GM06990 (cell line): ENCODE data around the gene KLHDC4.

Experiments
- DNase-seq: peaks from one replicate; pipeline ENCODE4 v3.0.0-alpha.2; 2011; ENCODE audit not compliant: insufficient read length; ENCODE audit errors: extremely low read depth
- H3K27me3 ChIP-seq: replicated peaks from 2 replicates; pipeline ENCODE4 v1.6.0; 2011; ENCODE audit warnings: low read length; ENCODE audit not compliant: control insufficient read depth, insufficient read depth
- H3K36me3 ChIP-seq: 2 replicates; pipeline ENCODE4 v1.5.1; 2011; ENCODE audit warnings: low read length; ENCODE audit not compliant: control insufficient read depth, insufficient read depth
- H3K4me3 ChIP-seq: replicated peaks from 2 replicates; pipeline ENCODE4 v1.5.1; 2011; ENCODE audit warnings: low read depth, mild to moderate bottlenecking, control low read depth, low read length
- CTCF ChIP-seq: IDR thresholded peaks from 2 replicates; pipeline ENCODE4 v1.5.1; 2011; ENCODE audit warnings: low read length, control low read depth, mild to moderate bottlenecking, inconsistent platforms; ENCODE audit not compliant: insufficient read depth, poor library complexity, severe bottlenecking

Gene KLHDC4

GRCh38 chr16:87707097-87707496 is 58.7 kb downstream of the KLHDC4 start:
- H3K27me3 ChIP-seq: no peaks in the 10 kb centered on the region
- no peak overlapping the region for H3K4me3 ChIP-seq
- peaks cover 41% of the 10 kb centered on the region for H3K36me3 ChIP-seq
- TF ChIP-seq CTCF: no peak
- no peak for DNase-seq

DNA sequence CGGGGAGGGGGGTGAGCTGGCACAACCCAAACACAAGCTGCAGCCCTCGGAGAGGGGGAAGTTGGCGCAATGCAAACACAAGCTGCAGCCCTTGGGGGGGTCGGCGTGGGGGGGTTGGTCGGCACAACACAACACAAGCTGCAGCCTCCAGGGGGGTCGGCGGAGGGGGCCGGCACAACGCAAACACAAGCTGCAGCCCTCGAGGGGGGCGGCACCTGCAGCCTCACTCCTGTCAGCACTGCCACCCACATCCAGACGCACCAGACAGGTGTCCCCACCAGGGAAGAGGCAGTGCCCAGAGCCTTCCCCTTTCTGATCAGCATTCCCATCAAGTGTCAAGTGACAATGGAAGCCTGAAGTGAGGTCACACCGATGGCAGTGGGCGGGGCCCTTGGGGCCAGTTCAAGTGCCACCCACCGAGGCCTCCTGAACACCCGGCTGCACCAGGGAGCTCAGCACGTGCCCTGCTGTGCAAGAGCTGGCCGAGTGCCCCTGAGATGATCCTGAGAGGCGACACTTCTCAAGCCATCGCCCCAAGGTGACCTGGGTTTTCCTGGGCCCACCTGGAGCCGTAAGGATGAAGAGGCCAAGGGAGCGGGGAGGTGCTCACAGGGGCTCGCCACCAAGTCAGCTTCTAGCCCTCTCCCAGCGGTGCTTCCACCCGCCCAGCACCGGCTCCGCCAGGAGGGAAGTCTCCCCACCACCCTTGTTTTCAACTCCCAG is 59.3 kb downstream of the KLHDC4 start:
- H3K36me3 ChIP-seq: peaks cover 36% of the 10 kb centered on the region
- H3K27me3 ChIP-seq: no peaks in the 10 kb centered on the region
- no peak for TF ChIP-seq CTCF
- no peak for DNase-seq
- no peak overlapping the region for H3K4me3 ChIP-seq

DNA sequence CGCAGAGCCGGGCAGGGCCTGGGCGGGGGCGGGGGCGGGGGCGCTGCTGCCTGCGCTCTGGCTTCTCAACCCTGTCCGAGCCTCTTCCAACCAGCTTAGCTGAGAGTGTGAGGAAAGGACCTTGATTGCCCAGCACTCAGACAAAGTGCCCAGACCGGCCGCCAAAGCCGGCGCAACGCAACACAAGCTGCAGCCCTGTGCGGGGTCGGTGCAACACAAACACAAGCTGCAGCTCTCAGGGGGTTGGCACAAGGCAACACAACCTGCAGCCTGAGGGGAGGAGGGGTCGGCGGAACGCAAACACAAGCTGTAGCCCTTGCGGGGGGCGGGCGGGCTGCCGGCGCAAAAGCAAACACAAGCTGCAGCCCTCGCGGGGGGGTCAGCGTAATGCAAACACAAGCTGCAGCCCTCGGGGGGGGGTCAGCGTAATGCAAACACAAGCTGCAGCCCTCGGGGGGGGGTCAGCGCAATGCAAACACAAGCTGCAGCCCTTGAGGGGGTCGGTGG is 60.0 kb downstream of the KLHDC4 start:
- Histone ChIP-seq H3K27me3 (no peaks in the 10 kb centered on the region), H3K4me3 (no peak overlapping the region), H3K36me3 (peaks cover 34% of the 10 kb centered on the region)
- DNase-seq: no peak
- no peak for TF ChIP-seq CTCF

GRCh38 chr16:87704754-87705353 is 60.9 kb downstream of the KLHDC4 start:
- Histone ChIP-seq H3K36me3 (peaks cover 27% of the 10 kb centered on the region), H3K27me3 (no peaks in the 10 kb centered on the region), H3K4me3 (no peak overlapping the region)
- TF ChIP-seq CTCF: no peak
- no peak for DNase-seq

DNA sequence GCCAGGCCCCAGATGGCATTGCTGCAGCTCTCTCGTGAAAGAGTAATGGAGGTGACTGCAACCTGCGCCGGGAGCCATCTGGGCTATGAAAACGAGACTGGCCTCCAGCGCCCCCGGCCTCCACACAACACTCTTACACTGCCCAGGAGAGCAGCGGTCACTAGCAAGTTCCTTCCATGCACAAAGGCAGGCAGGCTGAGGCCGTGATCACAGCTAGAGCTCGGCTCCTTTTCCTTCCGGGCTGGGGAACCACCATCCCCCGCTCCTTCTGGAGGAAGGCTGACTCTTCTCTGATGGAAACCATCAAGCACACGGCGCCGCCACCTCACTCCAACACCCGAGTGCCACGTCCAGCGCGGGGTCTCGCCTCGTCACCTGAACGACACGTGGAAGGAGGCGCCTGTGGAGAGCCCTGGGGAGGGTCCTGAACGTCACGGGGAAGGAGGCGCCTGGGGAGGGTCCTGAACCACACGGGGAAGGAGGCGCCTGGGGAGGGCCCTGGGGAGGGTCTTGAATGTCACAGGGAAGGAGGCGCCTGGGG is 61.9 kb downstream of the KLHDC4 start:
- H3K36me3 ChIP-seq: peaks cover 17% of the 10 kb centered on the region
- no peak overlapping the region for H3K4me3 ChIP-seq

More for the DNA sequence above, 61.9 kb downstream of the KLHDC4 start:
- no peak for DNase-seq
- TF ChIP-seq CTCF: no peak
- no peaks in the 10 kb centered on the region for H3K27me3 ChIP-seq
